HG02970 (cell line): ENCODE results near the gene ZFP1.
"Not testable (repeated sequence)": the region's sequence is repeated elsewhere in the genome, so short reads cannot be mapped to it uniquely, and the experiment has no call there.

Source experiments
- ATAC-seq: cut with Tn5 transposase; IDR thresholded peaks from one replicate; pipeline ENCODE4 v1.9.1; 2021; ENCODE audit warnings: mild to moderate bottlenecking, moderate library complexity, moderate number of reproducible peaks; ENCODE audit not compliant: unreplicated experiment, low FRiP score

Gene ZFP1

DNA sequence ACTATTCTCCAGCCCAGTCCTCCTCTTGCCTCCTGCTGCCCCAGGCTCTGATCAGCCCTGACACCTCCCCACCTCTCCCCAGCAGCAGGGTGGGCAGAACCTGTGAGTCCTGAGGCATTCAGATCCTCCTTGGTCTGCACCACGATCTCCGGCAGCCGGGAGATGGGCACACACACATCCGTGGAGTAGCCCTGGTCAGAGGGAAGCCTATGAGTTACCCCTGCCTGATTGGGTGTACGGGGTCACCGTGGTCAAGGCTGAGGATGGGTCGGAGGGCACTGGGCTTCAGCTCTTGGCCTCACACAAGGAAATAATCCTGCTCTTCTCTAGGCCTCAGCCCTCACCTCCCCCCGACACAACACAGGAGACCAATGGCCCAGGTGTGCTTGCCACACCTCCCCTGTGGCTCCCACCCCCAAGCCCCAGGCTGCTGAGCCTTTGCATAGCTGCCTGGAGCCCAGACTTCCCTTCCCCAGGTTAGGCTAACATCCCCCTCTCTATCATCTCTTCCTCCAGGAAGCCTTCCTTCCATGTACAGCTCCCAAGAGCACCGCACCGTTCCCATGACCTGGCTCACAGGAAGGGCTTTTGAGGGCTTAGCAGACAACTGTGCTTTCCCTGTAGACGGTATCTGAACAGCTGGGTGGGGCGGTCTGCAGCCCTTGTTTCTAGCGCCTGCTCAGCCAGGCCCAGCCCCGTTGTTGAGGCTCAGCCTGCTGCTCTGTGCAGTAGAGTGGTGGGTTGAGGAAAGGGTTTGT, 35.4 kb upstream of the ZFP1 start:
- no peak for ATAC-seq

DNA sequence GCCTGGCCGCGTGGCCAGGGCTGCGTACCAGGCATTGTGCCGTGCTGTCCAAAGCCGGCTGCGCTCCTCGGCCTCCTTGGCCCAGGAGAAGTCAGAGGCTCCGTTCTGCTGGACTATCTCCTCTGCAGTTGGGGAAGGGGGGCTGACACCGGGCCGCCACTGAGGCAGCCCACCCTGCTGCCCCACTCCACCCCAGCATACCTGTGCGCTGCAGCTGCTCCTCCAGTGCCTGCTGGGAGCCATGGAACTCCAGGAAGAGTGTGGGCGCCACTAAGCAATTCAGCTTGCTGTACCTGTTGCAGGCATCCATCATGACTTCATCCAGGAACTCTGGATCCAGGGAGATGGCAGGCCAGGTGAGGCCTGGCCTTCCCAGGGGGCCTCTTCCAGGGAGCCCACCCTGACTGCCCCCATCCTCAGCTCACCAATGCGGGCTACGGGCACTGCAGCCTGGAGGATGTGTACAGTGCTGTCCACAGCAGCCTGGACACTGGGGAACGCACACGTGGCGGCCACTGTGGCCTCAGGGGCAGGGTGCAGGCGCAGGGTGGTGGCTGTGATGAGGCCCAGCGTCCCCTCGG, 34.7 kb upstream of the ZFP1 start:
- no peak for ATAC-seq

DNA sequence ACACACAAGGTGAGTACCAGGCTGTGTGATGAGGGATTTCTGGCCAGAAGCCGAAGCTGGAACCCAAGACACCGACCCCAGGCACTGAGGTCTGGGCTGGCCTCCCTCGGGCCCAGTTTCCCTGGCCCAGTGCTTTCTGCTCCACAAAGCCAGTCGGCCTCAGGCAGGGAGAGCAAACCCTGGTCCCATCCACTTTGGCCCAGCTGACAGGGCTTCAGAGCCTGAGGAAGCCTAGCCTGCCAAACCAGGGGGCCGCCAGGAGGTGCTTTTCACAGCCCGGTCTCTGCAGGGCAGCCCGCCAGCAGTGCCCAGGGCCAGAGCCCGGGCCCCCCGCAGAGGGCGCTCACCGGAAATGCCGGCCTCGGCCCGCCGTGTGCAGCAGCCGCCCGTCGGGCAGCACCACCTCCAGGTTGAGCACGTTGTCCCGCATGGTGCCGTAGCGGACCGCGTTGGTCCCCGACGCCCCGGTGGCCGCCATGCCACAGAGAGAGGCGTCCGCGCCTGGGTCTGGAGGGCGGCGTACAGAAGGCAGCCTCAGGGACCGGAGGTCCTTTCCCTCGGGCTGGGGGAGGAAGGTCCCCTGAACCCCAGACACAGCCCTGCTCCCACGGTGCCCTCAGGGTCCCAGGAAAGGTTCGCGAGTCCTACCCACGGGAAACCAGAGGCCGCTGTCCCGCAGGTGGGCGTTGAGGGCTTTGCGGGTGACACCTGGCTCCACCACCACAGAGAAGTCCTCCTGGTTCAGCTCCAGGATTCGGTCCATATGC, 34.0 kb upstream of the ZFP1 start:
- ATAC-seq: no peak

DNA sequence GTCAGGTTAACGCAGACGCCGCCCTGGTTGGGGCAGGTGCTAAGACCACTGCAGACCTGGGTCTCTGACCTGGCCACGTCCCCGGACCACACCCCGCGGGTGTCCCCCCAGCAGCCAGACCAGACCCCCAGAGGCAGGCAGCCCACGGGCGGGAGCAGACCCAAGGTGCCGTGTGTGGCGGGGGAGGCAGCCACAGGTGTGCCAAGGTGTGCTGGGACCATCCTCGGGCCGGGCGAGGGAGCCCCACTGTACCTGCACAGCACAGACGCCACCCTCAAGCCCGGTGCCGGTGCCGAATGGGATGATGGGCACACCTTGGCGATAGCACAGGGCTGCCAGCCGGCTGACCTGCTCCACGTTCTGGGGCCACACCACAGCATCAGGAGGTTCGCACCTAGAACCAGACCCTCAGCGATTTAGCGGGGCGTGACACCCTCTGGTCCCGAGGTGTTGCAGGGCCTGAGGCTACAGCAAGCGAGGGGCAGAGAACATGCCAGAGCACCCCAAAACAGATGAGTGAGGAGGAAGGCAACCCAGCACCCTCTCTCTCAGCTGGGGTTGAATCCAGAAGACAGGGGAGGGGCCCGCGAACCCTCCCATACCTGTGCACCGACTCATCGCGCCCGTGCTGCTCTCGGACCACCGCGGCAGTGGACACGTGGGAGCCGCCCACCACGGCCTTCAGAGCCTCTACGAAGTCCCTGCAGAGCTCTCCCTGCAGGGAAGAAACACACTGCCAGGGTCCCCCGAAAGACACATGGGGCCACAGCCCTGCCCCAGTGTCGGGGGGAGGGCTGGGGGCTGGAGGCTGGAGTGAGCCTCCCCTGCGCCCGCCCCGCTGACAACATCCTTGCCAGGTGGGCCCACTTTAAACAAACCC, 33.1 kb upstream of the ZFP1 start:
- no peak for ATAC-seq

GRCh38 chr16:75116081-75116910, 32.0 kb upstream of the ZFP1 start, which contains the start of gene LDHD:
Gene LDHD (minus strand): TSS chr16:75116780. CDS start chr16:75116720, 60 bp downstream.
- no peak for ATAC-seq

- no peak for ATAC-seq
Measured at GRCh38 chr16:75116911-75117245, 31.4 kb upstream of the ZFP1 start.

DNA sequence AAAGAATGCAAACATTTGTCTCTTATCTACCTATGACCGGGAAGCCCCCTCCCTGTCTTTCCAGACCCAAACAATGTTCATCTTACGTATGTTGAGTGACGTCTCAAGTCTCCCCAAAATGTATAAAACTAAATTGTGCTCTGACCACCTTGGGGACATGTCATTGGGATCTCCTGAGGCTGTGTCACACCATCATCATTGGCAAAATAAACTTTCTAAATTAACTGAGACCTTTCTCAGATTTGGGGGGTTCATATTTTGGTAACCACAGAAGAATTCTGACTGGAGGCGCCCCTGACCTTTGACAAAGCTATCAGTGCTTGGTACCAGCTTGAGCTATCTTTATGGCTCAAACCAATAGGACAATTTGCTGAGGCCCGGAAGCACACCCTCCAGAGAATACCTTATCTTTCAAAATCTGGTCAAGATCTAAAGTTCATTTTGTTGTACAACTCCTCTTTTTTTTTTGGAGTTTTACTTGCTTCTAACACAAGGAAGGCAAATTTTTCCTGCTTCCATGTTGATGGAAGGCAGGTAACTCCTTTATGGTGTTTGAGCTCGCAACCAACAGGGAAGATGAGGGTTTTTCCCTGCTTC, 29.3 kb upstream of the ZFP1 start:
- ATAC-seq: no peak

- no peak for ATAC-seq
Measured at GRCh38 chr16:75120253-75120652, 28.1 kb upstream of the ZFP1 start.

DNA sequence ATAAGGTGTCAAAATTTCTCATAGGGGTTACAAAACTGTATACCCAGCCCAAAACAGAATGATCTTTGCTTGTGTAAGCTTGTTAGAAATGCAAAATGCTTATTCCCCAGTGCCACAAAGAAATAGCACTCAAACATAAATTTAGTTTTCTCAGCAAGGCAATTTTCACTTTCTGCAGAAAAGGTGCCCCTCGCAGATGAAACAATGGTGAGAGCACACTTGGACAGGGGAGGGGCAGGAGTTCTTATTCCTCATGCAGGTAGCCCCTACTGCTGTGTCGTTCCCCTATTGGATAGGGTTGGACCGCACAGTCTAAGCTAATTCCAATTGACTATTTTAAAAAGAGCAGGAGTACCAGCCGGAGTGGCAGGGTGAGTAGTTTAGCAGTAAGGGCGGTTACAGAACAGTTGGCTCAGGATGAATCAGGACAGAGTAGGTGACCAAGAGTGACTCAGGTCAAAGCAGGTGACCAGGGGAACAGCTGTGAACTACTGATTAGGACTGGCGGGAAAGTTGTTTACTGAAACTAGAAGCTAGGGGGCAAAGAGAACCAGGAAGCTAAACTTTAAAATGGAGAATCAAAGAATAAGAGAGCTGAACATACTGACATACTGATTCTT, 26.3 kb upstream of the ZFP1 start:
- ATAC-seq: no peak

DNA sequence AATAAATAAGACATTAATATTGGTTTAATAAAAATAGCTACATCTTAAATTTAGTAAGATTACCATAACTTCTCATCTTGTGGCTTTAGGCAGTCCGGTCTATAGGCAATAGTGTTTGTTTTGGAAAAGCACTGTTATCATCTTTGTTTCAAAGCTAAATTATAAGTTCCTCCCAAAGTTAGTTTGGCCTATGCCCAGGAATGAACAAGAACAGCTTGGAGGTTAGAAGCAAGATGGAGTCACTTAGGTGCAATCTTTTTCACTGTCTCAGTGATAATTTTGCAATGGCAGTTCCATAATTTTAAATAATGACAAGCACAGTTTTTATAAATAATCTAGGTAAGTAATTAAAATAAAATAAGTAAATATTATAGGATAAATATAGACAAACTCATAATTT, 25.7 kb upstream of the ZFP1 start:
- ATAC-seq: no peak

GRCh38 chr16:75127713-75128415, 20.5 kb upstream of the ZFP1 start:
- no peak for ATAC-seq

DNA sequence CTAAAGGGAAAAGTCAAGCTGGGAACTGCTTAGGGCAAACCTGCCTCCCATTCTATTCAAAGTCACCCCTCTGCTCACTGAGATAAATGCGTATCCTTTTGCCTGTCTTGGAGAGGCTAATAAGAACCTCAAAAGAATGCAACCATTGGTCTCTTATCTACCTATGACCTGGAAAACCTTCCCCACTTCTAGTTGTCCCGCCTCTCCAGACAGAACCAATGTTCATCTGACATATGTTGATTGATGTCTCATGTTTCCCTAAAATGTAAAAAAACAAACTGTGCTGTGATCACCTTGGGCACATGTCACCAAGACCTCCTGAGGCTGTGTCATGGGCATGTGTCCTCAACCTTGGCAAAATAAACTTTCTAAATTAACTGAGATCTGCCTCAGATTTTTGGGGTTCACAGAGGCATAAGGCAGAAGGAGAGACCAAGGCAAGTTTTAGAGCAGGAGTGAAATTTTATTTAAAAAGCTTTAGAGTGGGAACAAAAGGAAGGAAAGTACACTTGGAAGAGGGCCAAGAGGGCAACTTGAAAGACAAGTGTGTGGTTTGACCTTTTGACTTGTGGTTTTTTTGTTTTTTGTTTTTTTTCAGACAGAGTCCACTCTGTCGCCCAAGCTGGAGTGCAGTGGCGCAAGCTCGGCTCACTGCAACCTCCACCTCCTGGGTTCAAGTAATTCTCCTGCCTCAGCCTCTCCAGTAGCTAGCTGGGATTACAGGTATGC, 18.7 kb upstream of the ZFP1 start:
- ATAC-seq: not testable (repeated sequence)

DNA sequence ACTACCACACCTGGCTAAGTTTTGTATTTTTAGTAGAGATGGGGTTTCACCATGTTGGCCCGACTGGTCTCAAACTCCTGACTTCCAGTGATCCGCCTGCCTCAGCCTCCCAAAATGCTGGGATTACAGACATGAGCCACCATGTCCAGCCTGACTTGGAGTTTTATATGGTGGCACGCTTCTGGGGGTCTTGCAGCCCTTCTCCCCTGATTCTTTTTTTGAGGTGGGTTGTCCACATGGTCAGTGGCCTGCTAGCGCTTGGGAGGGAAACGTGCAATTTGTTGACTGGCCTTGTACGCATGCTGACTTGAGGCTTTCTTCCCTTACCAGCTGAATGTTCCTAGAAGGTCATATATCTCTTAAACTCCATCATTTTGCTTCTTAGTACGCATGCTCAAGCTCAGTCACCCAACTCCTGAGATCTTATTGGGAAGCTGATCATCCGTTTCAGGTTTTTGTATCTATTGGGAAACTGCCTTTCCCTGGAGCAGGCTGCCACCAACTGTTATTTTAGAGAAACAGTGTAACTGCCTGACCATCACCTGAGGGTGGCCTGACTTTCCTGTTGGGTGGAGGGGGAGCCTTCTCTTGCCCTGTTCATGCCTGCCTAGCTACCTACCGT, 18.1 kb upstream of the ZFP1 start:
- ATAC-seq: no peak

DNA sequence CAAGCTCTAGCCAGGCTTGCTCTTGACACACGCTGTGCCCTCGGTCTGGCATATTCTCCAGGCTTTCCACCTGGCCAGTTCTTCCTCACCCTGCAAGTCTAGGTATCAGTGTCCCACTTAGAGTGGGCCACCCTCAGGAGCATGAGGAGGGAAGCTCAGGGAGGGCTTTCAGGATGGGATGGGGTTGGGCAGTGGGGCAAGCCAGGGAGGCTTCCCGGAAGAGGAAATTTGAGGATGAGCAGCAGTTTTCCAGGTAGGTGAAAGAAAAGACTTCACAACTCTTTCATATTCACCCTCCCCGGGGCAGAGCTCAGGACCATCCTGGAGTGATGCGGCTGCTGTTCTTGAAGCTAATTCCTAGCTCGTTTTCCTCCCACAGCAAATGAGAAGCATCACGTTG, 17.2 kb upstream of the ZFP1 start:
- ATAC-seq: no peak

- no peak for ATAC-seq
Measured at GRCh38 chr16:75138233-75138632, 10.1 kb upstream of the ZFP1 start.

DNA sequence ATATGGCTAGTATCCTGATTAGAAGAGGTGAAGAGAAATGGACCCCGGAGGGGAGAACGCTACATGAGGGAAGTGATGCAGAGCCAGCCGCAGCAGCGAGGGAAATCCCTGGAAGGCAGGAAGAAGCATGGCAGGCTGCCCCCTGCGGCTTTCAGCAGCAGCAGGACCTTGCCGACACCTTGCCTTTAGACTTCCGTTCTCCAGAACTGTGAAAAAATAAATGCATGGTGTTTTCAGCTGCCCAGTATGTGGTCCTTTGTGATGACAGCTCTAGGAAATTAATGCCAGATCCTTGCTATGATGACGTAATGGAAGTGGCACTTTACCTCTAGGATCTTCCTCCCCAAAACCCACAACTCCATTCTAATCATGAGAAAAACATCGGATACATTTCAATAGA, 9.7 kb upstream of the ZFP1 start:
- ATAC-seq: no peak

GRCh38 chr16:75139498-75139897, 8.8 kb upstream of the ZFP1 start:
- ATAC-seq: no peak
